GM12878 (cell line): ENCODE data around the gene PRIM1. TPM values are rescaled to one million over a fixed set of nuclear protein-coding genes. Genes with fewer than 3 reads are reported as not detected.

ENCODE experiments used
- ATAC-seq: fragments of 200-7000 bp; cut with Tn5 transposase; 3 replicates; pipeline ENCODE4 v1.9.1; 2020; ENCODE audit warnings: mild to moderate bottlenecking, moderate library complexity
- BruUV-seq: library from RNA; stranded (reverse); fragments of 400-500 nt; replicated peaks from 2 replicates; lab custom pipeline; 2021; lab: Mats Ljungman, UMichigan
- CTCF ChIA-PET: fragments of 300-600 bp; sonication (Branson Sonifier 250); formaldehyde crosslinking; extraction: SDS; loops from one replicate; lab custom pipeline; 2021; ENCODE audit warnings: inconsistent platforms; lab: Yijun Ruan, JAX
- POLR2A ChIA-PET: fragments of 350-600 bp; formaldehyde crosslinking; extraction: SDS; loops from one replicate; lab custom pipeline; 2021; ENCODE audit warnings: inconsistent platforms; lab: Charles Lee
- RAD21 ChIA-PET: fragments of 300-600 bp; sonication (Branson Sonifier 250); formaldehyde crosslinking; loops from one replicate; lab custom pipeline; 2023; ENCODE audit warnings: antibody characterized with exemption; ENCODE audit not compliant: unreplicated experiment; lab: Charles Lee
- SMC1A ChIA-PET: fragments of 300-600 bp; sonication (Branson Sonifier 250); formaldehyde crosslinking; loops from one replicate; lab custom pipeline; 2023; ENCODE audit not compliant: unreplicated experiment, uncharacterized antibody; lab: Charles Lee
- DNase-seq: peaks from one replicate; pipeline ENCODE4 v3.0.0-alpha.2; 2011; ENCODE audit warnings: low read depth, low spot score
- FAIRE-seq: peaks from 3 replicates; lab custom pipeline; 2011; peaks lifted over from hg19 to GRCh38; lab: Jason Lieb, UNC
- H2AFZ ChIP-seq: 2 replicates; pipeline ENCODE4 v1.6.0; 2011; ENCODE audit warnings: low read depth, low read length, control low read depth; ENCODE audit not compliant: control insufficient read depth
- H3K27ac ChIP-seq: 2 replicates; pipeline ENCODE4 v1.5.1; 2011; ENCODE audit warnings: control low read depth; ENCODE audit not compliant: control insufficient read depth, insufficient read depth
- H3K27me3 ChIP-seq, 2 experiments: replicated peaks in 1 of 2; 2 replicates each; pipeline versions ENCODE4 v1.6.0 to v1.6.1; 2011; ENCODE audit warnings: low read length in 1 of 2; ENCODE audit not compliant: control insufficient read depth in 2 of 2, insufficient read depth in 2 of 2
- H3K36me3 ChIP-seq, 2 experiments: 2 replicates each; pipeline ENCODE4 v1.5.1; 2011; ENCODE audit warnings: low read length in 1 of 2; ENCODE audit not compliant: control insufficient read depth in 2 of 2, insufficient read depth in 2 of 2
- H3K4me1 ChIP-seq: 2 replicates; pipeline ENCODE4 v1.6.1; 2011; ENCODE audit warnings: mild to moderate bottlenecking, low read length, moderate library complexity, mixed read lengths; ENCODE audit not compliant: control insufficient read depth, insufficient read depth
- H3K4me2 ChIP-seq: 2 replicates; pipeline ENCODE4 v1.6.0; 2011; ENCODE audit warnings: control low read depth; ENCODE audit not compliant: control insufficient read depth, insufficient read depth
- H3K4me3 ChIP-seq: fragments of 200-600 bp; sonication (generic); 2 replicates; pipeline ENCODE4 v1.5.1; 2016
- H3K79me2 ChIP-seq: 2 replicates; pipeline ENCODE4 v1.6.0; 2011; ENCODE audit warnings: low read length; ENCODE audit not compliant: control insufficient read depth, insufficient read depth
- H3K9ac ChIP-seq: 2 replicates; pipeline ENCODE4 v1.8.0; 2011; ENCODE audit warnings: low read length, control low read depth, mixed read lengths; ENCODE audit not compliant: control insufficient read depth, insufficient read depth
- H3K9me3 ChIP-seq: replicated peaks from 3 replicates; pipeline ENCODE4 v1.5.1; 2011; ENCODE audit warnings: mild to moderate bottlenecking, low read length; ENCODE audit not compliant: control insufficient read depth, insufficient read depth
- H4K20me1 ChIP-seq: 2 replicates; pipeline ENCODE4 v1.6.0; 2011; ENCODE audit not compliant: control insufficient read depth, insufficient read depth
- BACH1 ChIP-seq: fragments of 450-650 bp; IDR thresholded peaks from 2 replicates; pipeline ENCODE4 v1.6.1; 2017; ENCODE audit warnings: mild to moderate bottlenecking, borderline replicate concordance
- E2F8 ChIP-seq: fragments of 450-650 bp; IDR thresholded peaks from 2 replicates; pipeline ENCODE4 v1.6.1; 2018; ENCODE audit warnings: mild to moderate bottlenecking, low read depth, moderate library complexity; ENCODE audit not compliant: partially characterized antibody
- IKZF2 ChIP-seq, 2 experiments: fragments of 450-650 bp; IDR thresholded peaks; 2 replicates each; pipeline ENCODE4 v1.6.1; 2017; ENCODE audit warnings: mild to moderate bottlenecking in 2 of 2, moderate library complexity in 2 of 2
- NFYA ChIP-seq: IDR thresholded peaks from 2 replicates; pipeline ENCODE4 v1.6.1; 2011; ENCODE audit warnings: low read depth, mild to moderate bottlenecking, low read length, improper control_type of control experiment, borderline replicate concordance
- POLR2AphosphoS2 ChIP-seq: IDR thresholded peaks from 2 replicates; pipeline ENCODE4 v1.6.1; 2011; ENCODE audit warnings: low read depth, mild to moderate bottlenecking, low read length, improper control_type of control experiment, moderate library complexity
- WRNIP1 ChIP-seq: IDR thresholded peaks from 2 replicates; pipeline ENCODE4 v1.6.1; 2011; ENCODE audit warnings: low read depth, low read length, improper control_type of control experiment, borderline replicate concordance
- ZNF622 ChIP-seq: fragments of 450-650 bp; IDR thresholded peaks from 2 replicates; pipeline ENCODE4 v1.6.1; 2017; ENCODE audit warnings: mild to moderate bottlenecking, inconsistent platforms
- WGBS: methylation state at CpG from one replicate; pipeline ENCODE4 v1.1.6; 2016; ENCODE audit warnings: low lambda C conversion rate; ENCODE audit not compliant: insufficient replicate concordance, insufficient coverage; ENCODE audit errors: missing lambda C conversion rate; 5-methylcytosine and 5-hydroxymethylcytosine counted together
- in situ Hi-C: fragments of 300-500 bp; cut with MboI; formaldehyde crosslinking; loops from 9 replicates; pipeline ENCODE4 v1.14.3; 2018; ENCODE audit warnings: mixed read lengths
- intact Hi-C: fragments of 100-400 bp; cut with micrococcal nuclease; formaldehyde crosslinking; loops from one replicate; pipeline ENCODE4 v1.14.2; 2022; ENCODE audit not compliant: unreplicated experiment
- polyA plus RNA-seq, 11 experiments: library from polyadenylated mRNA; depleted of rRNA in 4 of 11; unstranded in 6 of 11; stranded (reverse) in 5 of 11; fragments of >200 nt; fragmentation: Nextera tagmentation in 4 of 11; fragmentation: Illumina TruSeq in 1 of 11; extraction: Ambion mirVana in 4 of 11; extraction: Trizol in 1 of 11; gene quantifications; 1 replicate in 1 of 11; 2 replicates in 10 of 11; pipeline versions ENCODE4 v1.2.1 to v1.2.3, GENCODE V29; 2011 to 2016; ENCODE audit warnings: inconsistent platforms in 2 of 11, missing spikeins in 2 of 11, low read depth in 1 of 11
- total RNA-seq, 4 experiments: library from RNA; depleted of rRNA in 3 of 4; stranded (reverse); fragments of >200 nt in 3 of 4; fragmentation: Illumina TruSeq in 1 of 4; extraction: Trizol in 1 of 4; gene quantifications; 2 replicates each; pipeline versions ENCODE4 v1.2.1 to v1.2.3, GENCODE V29; 2013 to 2021

The PRIM1 gene
- total and polyA plus RNA-seq, 10 of the 15 experiments (the other 5 are each of a cell fraction or from before 2014, with no cell fraction given), result 27.1 to 70.6 (median 55.7) TPM

- no TSS peak for BruUV-seq
- in situ Hi-C loops, result no loop called here
- DNase-seq (no peak), FAIRE-seq (no peak), ATAC-seq (no peak)
- no peak overlapping the region for H2AFZ ChIP-seq
- no peaks in the 10 kb centered on the region for H3K27me3 ChIP-seq
- no peak overlapping the region for H3K4me3 ChIP-seq
- no peaks in the 10 kb centered on the region for H4K20me1 ChIP-seq
- ChIA-PET POLR2A (interaction anchor here (0.6 to 1.1 kb wide), 3 partner anchors 13 to 340 kb away, joined by 3 to 6 read pairs (median 3); no protein-coding TSS in a partner anchor), CTCF (interaction anchor here (0.7 to 11.6 kb wide), 12 partner anchors 9 to 371 kb away, joined by 3 to 177 read pairs (median 4); partner anchors contain the start of genes HSD17B6, STAT6 and ZBTB39), RAD21 (interaction anchor here (1.2 to 4.4 kb wide), 4 partner anchors 37 to 358 kb away, joined by 3 to 22 read pairs (median 5); partner anchors contain the start of gene STAT6), SMC1A (interaction anchor here (0.8 to 12.1 kb wide), 7 partner anchors 14 to 358 kb away, joined by 3 to 125 read pairs (median 4); partner anchors contain the start of genes STAT6 and ZBTB39)
- 94% methylated on average over 1 of the region's 1 CpG for WGBS
- H3K36me3 ChIP-seq, result no peaks in the 10 kb centered on the region
- intact Hi-C loops, result loop anchor here (2.0 to 5.0 kb wide), 3 partner anchors 65 to 359 kb away; partner anchors contain the start of genes PTGES3 and STAT6
- no peak overlapping the region for H3K9ac ChIP-seq
- no peak overlapping the region for H3K4me2 ChIP-seq
- H3K9me3 ChIP-seq, result no peaks in the 10 kb centered on the region; the same call in 2 of the 3 replicates
- H3K4me1 ChIP-seq, result peaks cover 19% of the 10 kb centered on the region
- TF ChIP-seq NFYA (no peak), BACH1 (no peak), POLR2AphosphoS2 (no peak), E2F8 (no peak), ZNF622 (no peak), IKZF2 (IDR thresholded peaks at IDR 0.05) (no peak), WRNIP1 (no peak)
- H3K79me2 ChIP-seq, result peaks cover 19% of the 10 kb centered on the region
- H3K27ac ChIP-seq, result no peak overlapping the region
These were observed 1.4 kb upstream of the PRIM1 start for GRCh38 chr12:56753566-56753965.
